Measurements from ENCODE around the gene ANKS1B. TPM values are rescaled to one million over a fixed set of nuclear protein-coding genes. Genes with fewer than 3 reads are reported as not detected.

Gene ANKS1B
- total and polyA plus RNA-seq, 10 of the 15 experiments (the other 5 are each of a cell fraction or from before 2014, with no cell fraction given): 0.16 to 1.3 (median 0.82) TPM; not detected in 7

DNA sequence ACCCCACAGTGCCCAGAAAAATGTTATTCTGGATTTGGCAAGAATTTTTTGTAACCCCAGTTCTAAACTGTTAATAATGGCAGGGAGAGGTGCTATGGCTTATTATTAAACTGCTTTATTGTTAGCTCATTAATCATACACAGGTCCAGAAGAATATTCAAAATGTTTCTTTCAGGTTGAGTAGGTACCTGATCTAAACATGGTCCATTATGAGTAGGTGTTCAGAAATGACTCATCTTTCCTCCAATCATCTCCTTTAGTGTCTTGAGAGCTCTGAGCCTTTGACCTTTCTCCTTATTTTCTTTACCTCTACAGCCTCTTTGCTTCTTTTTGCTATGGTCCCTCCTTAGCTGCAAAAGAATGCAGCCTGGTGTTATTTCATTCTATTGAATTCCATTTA is 548.2 kb downstream of the ANKS1B start (continued):
- TF ChIP-seq BACH1 (IDR thresholded peaks at IDR 0.05; ENCODE audit: borderline replicate concordance) (peak; percentile 97), POU2F2 (IDR thresholded peaks at IDR 0.05; ENCODE audit: borderline replicate concordance, low read depth, low read length) (peak; percentile 83; the same call in 2 of the 3 replicates), EED (IDR thresholded peaks at IDR 0.05; ENCODE audit: low read depth) (peak; percentile 90), PML (IDR thresholded peaks at IDR 0.05; ENCODE audit: low read length) (peak; percentile 67; the same call in 1 of the 2 replicates), ATF7 (IDR thresholded peaks at IDR 0.05; ENCODE audit: low read depth) (peak; percentile 92), SP1 (IDR thresholded peaks at IDR 0.05; ENCODE audit: low read depth, low read length) (peak; percentile 57), IKZF1 (conservative IDR thresholded peaks at IDR 0.05) (peak; percentile 92), NFYB (IDR thresholded peaks at IDR 0.05; ENCODE audit: insufficient read depth, low read depth, low read length) (peak; percentile 63; the same call in 1 of the 2 replicates), MTA3 (IDR thresholded peaks at IDR 0.05; ENCODE audit: borderline replicate concordance, low read length) (peak; percentile 86), PAX5 (IDR thresholded peaks at IDR 0.05; ENCODE audit: borderline replicate concordance, low read depth, low read length) (peak; percentile 86), MTA2 (IDR thresholded peaks at IDR 0.05; ENCODE audit: low read depth) (peak; percentile 99), MYB (IDR thresholded peaks at IDR 0.05; ENCODE audit: borderline replicate concordance, low read depth, low read length) (no peak), BHLHE40 (IDR thresholded peaks at IDR 0.05; ENCODE audit: borderline replicate concordance in 1 of 2, low read depth in 2 of 2, low read length in 1 of 2) (peak; percentile 27 to 46; a peak in 1 of 4 replicates), TBL1XR1 (IDR thresholded peaks at IDR 0.05; ENCODE audit: low read depth, low read length) (peak; percentile 84; the same call in 1 of the 2 replicates), MEF2A (IDR thresholded peaks at IDR 0.05; ENCODE audit: insufficient read depth, low read depth, low read length) (peak; percentile 88), BCL11A (IDR thresholded peaks at IDR 0.05; ENCODE audit: low read depth, low read length) (peak; percentile 100), SRF (IDR thresholded peaks at IDR 0.05; ENCODE audit: low read depth in 2 of 2, low read length in 2 of 2) (peak in 1 of 2 experiments; percentile 91; a peak in 2 of 4 replicates), IKZF2 (IDR thresholded peaks at IDR 0.05) (peak; percentile 95 to 98), EP300 (IDR thresholded peaks at IDR 0.05; ENCODE audit: borderline replicate concordance in 1 of 2, control insufficient read depth in 1 of 2, low read depth in 2 of 2, low read length in 2 of 2) (peak; percentile 92 to 99)
- TF ChIP-seq, protein P1, sequence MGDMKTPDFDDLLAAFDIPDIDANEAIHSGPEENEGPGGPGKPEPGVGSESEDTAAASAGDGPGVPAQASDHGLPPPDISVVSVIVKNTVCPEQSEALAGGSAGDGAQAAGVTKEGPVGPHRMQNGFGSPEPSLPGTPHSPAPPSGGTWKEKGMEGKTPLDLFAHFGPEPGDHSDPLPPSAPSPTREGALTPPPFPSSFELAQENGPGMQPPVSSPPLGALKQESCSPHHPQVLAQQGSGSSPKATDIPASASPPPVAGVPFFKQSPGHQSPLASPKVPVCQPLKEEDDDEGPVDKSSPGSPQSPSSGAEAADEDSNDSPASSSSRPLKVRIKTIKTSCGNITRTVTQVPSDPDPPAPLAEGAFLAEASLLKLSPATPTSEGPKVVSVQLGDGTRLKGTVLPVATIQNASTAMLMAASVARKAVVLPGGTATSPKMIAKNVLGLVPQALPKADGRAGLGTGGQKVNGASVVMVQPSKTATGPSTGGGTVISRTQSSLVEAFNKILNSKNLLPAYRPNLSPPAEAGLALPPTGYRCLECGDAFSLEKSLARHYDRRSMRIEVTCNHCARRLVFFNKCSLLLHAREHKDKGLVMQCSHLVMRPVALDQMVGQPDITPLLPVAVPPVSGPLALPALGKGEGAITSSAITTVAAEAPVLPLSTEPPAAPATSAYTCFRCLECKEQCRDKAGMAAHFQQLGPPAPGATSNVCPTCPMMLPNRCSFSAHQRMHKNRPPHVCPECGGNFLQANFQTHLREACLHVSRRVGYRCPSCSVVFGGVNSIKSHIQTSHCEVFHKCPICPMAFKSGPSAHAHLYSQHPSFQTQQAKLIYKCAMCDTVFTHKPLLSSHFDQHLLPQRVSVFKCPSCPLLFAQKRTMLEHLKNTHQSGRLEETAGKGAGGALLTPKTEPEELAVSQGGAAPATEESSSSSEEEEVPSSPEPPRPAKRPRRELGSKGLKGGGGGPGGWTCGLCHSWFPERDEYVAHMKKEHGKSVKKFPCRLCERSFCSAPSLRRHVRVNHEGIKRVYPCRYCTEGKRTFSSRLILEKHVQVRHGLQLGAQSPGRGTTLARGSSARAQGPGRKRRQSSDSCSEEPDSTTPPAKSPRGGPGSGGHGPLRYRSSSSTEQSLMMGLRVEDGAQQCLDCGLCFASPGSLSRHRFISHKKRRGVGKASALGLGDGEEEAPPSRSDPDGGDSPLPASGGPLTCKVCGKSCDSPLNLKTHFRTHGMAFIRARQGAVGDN (IDR thresholded peaks at IDR 0.05): 0 out of 2 replicates have a peak, but pooled peaks have one; percentile 23
- TF ChIP-seq, protein P2, sequence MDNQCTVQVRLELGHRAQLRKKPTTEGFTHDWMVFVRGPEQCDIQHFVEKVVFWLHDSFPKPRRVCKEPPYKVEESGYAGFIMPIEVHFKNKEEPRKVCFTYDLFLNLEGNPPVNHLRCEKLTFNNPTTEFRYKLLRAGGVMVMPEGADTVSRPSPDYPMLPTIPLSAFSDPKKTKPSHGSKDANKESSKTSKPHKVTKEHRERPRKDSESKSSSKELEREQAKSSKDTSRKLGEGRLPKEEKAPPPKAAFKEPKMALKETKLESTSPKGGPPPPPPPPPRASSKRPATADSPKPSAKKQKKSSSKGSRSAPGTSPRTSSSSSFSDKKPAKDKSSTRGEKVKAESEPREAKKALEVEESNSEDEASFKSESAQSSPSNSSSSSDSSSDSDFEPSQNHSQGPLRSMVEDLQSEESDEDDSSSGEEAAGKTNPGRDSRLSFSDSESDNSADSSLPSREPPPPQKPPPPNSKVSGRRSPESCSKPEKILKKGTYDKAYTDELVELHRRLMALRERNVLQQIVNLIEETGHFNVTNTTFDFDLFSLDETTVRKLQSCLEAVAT (IDR thresholded peaks at IDR 0.05): no peak
- TF ChIP-seq, protein P3, sequence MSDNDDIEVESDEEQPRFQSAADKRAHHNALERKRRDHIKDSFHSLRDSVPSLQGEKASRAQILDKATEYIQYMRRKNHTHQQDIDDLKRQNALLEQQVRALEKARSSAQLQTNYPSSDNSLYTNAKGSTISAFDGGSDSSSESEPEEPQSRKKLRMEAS (IDR thresholded peaks at IDR 0.05; ENCODE audit: low read depth, low read length): no peak
